K562 (cell line): Measurements from ENCODE around the gene DCAF8. TPM values are rescaled to one million over a fixed set of nuclear protein-coding genes. Genes with fewer than 3 reads are reported as not detected.

Experiments used
- ATAC-seq: fragments of 200-7000 bp; cut with Tn5 transposase; 3 replicates; pipeline ENCODE4 v1.9.1; 2020; ENCODE audit warnings: moderate library complexity
- BruUV-seq: library from RNA; stranded (reverse); fragments of 400-500 nt; replicated peaks from 2 replicates; lab custom pipeline; 2021; lab: Mats Ljungman, UMichigan
- CTCF ChIA-PET: fragments of 300-600 bp; formaldehyde crosslinking; extraction: SDS; loops from one replicate; lab custom pipeline; 2021; ENCODE audit warnings: low intra/inter-chr PET ratio; lab: Yijun Ruan, JAX
- POLR2A ChIA-PET: fragments of 300-600, 350-650 bp; sonication (Branson Sonifier 250); formaldehyde crosslinking; extraction: SDS; loops from one replicate; lab custom pipeline; 2021; ENCODE audit warnings: antibody characterized with exemption, inconsistent platforms; lab: Yijun Ruan, JAX
- DNase-seq, 4 experiments: peaks; one replicate each; pipeline versions ENCODE4 v3.0.0 to v3.0.0-alpha.2; 2011 to 2018; ENCODE audit warnings: low spot score in 3 of 4, mixed read lengths in 3 of 4; ENCODE audit errors: extremely low read depth in 1 of 4
- FAIRE-seq: peaks from 2 replicates; lab custom pipeline; 2011; peaks lifted over from hg19 to GRCh38; lab: Jason Lieb, UNC
- H2AFZ ChIP-seq: 2 replicates; pipeline ENCODE4 v1.6.0; 2011; ENCODE audit warnings: low read depth, low read length, control low read depth, inconsistent platforms
- H3K27ac ChIP-seq: fragments of 200-600 bp; 3 replicates; pipeline ENCODE4 v1.8.0; 2011; ENCODE audit warnings: low read depth, mild to moderate bottlenecking, control low read depth, inconsistent platforms, low read length, moderate library complexity, mixed read lengths; ENCODE audit errors: extremely low read depth
- H3K27me3 ChIP-seq, 2 experiments: fragments of 300-600 bp in 1 of 2; 2 replicates in 1 of 2; 3 replicates in 1 of 2; pipeline versions ENCODE4 v1.6.0 to v1.8.0; 2011; ENCODE audit warnings: inconsistent platforms in 2 of 2, low read length in 2 of 2, mild to moderate bottlenecking in 1 of 2, mixed read lengths in 1 of 2, moderate library complexity in 1 of 2; ENCODE audit not compliant: control insufficient read depth in 2 of 2, insufficient read depth in 2 of 2
- H3K36me3 ChIP-seq: fragments of 300-600 bp; 3 replicates; pipeline ENCODE4 v1.8.0; 2011; ENCODE audit warnings: mild to moderate bottlenecking, low read length, inconsistent platforms; ENCODE audit not compliant: control insufficient read depth, insufficient read depth
- H3K4me1 ChIP-seq, 2 experiments: fragments of 200-600 bp in 1 of 2; replicated peaks in 1 of 2; 2 replicates in 1 of 2; 3 replicates in 1 of 2; pipeline versions ENCODE4 v1.5.1 to v1.8.0; 2011; ENCODE audit warnings: inconsistent platforms in 2 of 2, low read length in 2 of 2, mild to moderate bottlenecking in 1 of 2, mixed read lengths in 1 of 2, moderate library complexity in 1 of 2; ENCODE audit not compliant: control insufficient read depth in 2 of 2, insufficient read depth in 2 of 2
- H3K4me2 ChIP-seq: 2 replicates; pipeline ENCODE4 v1.6.1; 2011; ENCODE audit warnings: low read length, control low read depth, inconsistent platforms, mixed read lengths; ENCODE audit not compliant: insufficient read depth
- H3K4me3 ChIP-seq: fragments of 200-600 bp; sonication (generic), shearing (Covaris generic); 2 replicates; pipeline ENCODE4 v1.5.1; 2016; ENCODE audit warnings: control low read depth, inconsistent platforms
- H3K79me2 ChIP-seq: fragments of 200-600 bp; 3 replicates; pipeline ENCODE4 v1.8.0; 2011; ENCODE audit warnings: low read length, inconsistent platforms; ENCODE audit not compliant: control insufficient read depth, insufficient read depth
- H3K9ac ChIP-seq, 2 experiments: 2 replicates each; pipeline versions ENCODE4 v1.6.0 to v1.6.1; 2011; ENCODE audit warnings: low read depth in 2 of 2, low read length in 2 of 2, control low read depth in 1 of 2, inconsistent platforms in 1 of 2, mild to moderate bottlenecking in 1 of 2, mixed read lengths in 1 of 2; ENCODE audit not compliant: insufficient read depth in 1 of 2
- H3K9me1 ChIP-seq: one replicate; pipeline ENCODE4 v1.6.0; 2011; ENCODE audit warnings: inconsistent platforms, mild to moderate bottlenecking, low read length, moderate library complexity; ENCODE audit not compliant: control insufficient read depth, insufficient read depth
- H3K9me3 ChIP-seq: replicated peaks from 2 replicates; pipeline ENCODE4 v1.5.1; 2011; ENCODE audit warnings: low read depth, low read length, inconsistent platforms; ENCODE audit not compliant: control insufficient read depth, insufficient read depth
- H4K20me1 ChIP-seq: replicated peaks from 2 replicates; pipeline ENCODE4 v1.6.1; 2011; ENCODE audit warnings: low read length, inconsistent platforms, mixed read lengths; ENCODE audit not compliant: control insufficient read depth, insufficient read depth
- ASH1L ChIP-seq: fragments of 450-650 bp; IDR thresholded peaks from 2 replicates; pipeline ENCODE4 v1.6.1; 2018; ENCODE audit warnings: borderline replicate concordance, mild to moderate bottlenecking, low read depth; ENCODE audit not compliant: partially characterized antibody
- WGBS: fragments of 100-300 bp; shearing (Covaris generic); methylation state at CpG from one replicate; pipeline ENCODE4 v1.1.6; 2016; ENCODE audit warnings: low coverage, mixed read lengths; ENCODE audit not compliant: insufficient coverage; ENCODE audit errors: missing lambda C conversion rate; 5-methylcytosine and 5-hydroxymethylcytosine counted together
- in situ Hi-C: fragments of 300-500 bp; cut with MboI; formaldehyde crosslinking; loops from 4 replicates; pipeline ENCODE4 v1.15.0; 2018; ENCODE audit warnings: inconsistent platforms, mixed read lengths
- intact Hi-C: fragments of 100-400 bp; cut with micrococcal nuclease; formaldehyde crosslinking; loops from 2 replicates; pipeline ENCODE4 v1.14.2; 2022
- polyA plus RNA-seq, 8 experiments: library from polyadenylated mRNA; depleted of rRNA in 4 of 8; stranded (reverse) in 5 of 8; unstranded in 3 of 8; fragments of >200 nt; fragmentation: Nextera tagmentation in 2 of 8; fragmentation: Illumina TruSeq in 1 of 8; extraction: Ambion mirVana in 2 of 8; extraction: Trizol in 1 of 8; gene quantifications; 2 replicates each; pipeline versions ENCODE4 v1.2.1 to v1.2.3, GENCODE V29; 2011 to 2014; ENCODE audit warnings: inconsistent platforms in 1 of 8, missing spikeins in 1 of 8
- total RNA-seq, 7 experiments: library from RNA; depleted of rRNA in 6 of 7; stranded (reverse); fragments of >200 nt in 6 of 7; fragmentation: Illumina TruSeq in 2 of 7; extraction: Trizol in 2 of 7; gene quantifications; 2 replicates each; pipeline versions ENCODE4 v1.2.1 to v1.2.3, GENCODE V29; 2011 to 2021; ENCODE audit warnings: low replicate concordance in 1 of 7
- TF ChIP-seq, protein P1 (sequence below): sonication (generic); formaldehyde crosslinking; IDR thresholded peaks from 2 replicates; pipeline ENCODE4 v1.8.1; 2023; ENCODE audit warnings: mild to moderate bottlenecking, missing genetic modification reagents

The DCAF8 gene
- total and polyA plus RNA-seq, 9 of the 15 experiments (the other 6 are each of a cell fraction or from before 2014, with no cell fraction given), result 11.6 to 149 (median 81.3) TPM

GRCh38 chr1:160285506-160285905 lies 23.2 kb upstream of the DCAF8 start:
- Histone ChIP-seq H3K4me3 (peak overlapping the region; percentile 74), H3K9me3 (no peaks in the 10 kb centered on the region), H3K27me3 (no peaks in the 10 kb centered on the region), H3K36me3 (peaks cover 48% of the 10 kb centered on the region), H4K20me1 (no peaks in the 10 kb centered on the region), H3K4me2 (peak overlapping the region; percentile 97; the same call in 1 of the 2 replicates), H3K9me1 (no peaks in the 10 kb centered on the region), H2AFZ (peak overlapping the region; percentile 91; the same call in 1 of the 2 replicates), H3K9ac (no peak overlapping the region), H3K79me2 (peaks cover 17% of the 10 kb centered on the region), H3K27ac (no peak overlapping the region), H3K4me1 (peaks cover 5 to 14% of the 10 kb centered on the region in 2 experiments; a peak in 4 of 5 replicates)
- TF ChIP-seq ASH1L, result no peak
- TF ChIP-seq, protein P1, sequence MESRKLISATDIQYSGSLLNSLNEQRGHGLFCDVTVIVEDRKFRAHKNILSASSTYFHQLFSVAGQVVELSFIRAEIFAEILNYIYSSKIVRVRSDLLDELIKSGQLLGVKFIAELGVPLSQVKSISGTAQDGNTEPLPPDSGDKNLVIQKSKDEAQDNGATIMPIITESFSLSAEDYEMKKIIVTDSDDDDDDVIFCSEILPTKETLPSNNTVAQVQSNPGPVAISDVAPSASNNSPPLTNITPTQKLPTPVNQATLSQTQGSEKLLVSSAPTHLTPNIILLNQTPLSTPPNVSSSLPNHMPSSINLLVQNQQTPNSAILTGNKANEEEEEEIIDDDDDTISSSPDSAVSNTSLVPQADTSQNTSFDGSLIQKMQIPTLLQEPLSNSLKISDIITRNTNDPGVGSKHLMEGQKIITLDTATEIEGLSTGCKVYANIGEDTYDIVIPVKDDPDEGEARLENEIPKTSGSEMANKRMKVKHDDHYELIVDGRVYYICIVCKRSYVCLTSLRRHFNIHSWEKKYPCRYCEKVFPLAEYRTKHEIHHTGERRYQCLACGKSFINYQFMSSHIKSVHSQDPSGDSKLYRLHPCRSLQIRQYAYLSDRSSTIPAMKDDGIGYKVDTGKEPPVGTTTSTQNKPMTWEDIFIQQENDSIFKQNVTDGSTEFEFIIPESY (CRISPR knock-in tag), result peak; percentile 94
- ATAC-seq (no peak), FAIRE-seq (no peak), DNase-seq (no peak)
- BruUV-seq, result no TSS peak
- ChIA-PET POLR2A (interaction anchor here (0.6 to 2.4 kb wide), 12 partner anchors 9 to 89 kb away, joined by 3 to 19 read pairs (median 4); partner anchors contain the start of gene DCAF8), CTCF (no interaction called here)
- in situ Hi-C loops (no loop called here), intact Hi-C loops (loop anchor here (5.0 kb wide), 1 partner anchor 92 kb away; no protein-coding TSS in a partner anchor)
- 57% methylated on average over 21 of the region's 23 CpGs for WGBS
